Stimulated activated CD4-positive, alpha-beta T cell treated with anti-CD3 and anti-CD28 coated beads, TNF-alpha, amount 100 ng/mL, for 24 hours (primary cell): ENCODE data around the gene RNU1-3.
"Not testable (repeated sequence)": the region's sequence is repeated elsewhere in the genome, so short reads cannot be mapped to it uniquely, and the experiment has no call there.

ENCODE experiments used
- DNase-seq, 3 experiments: peaks; one replicate each; pipeline ENCODE4 v3.0.0-alpha.2; 2020; ENCODE audit warnings: low read depth in 3 of 3

RNU1-3 gene

DNA sequence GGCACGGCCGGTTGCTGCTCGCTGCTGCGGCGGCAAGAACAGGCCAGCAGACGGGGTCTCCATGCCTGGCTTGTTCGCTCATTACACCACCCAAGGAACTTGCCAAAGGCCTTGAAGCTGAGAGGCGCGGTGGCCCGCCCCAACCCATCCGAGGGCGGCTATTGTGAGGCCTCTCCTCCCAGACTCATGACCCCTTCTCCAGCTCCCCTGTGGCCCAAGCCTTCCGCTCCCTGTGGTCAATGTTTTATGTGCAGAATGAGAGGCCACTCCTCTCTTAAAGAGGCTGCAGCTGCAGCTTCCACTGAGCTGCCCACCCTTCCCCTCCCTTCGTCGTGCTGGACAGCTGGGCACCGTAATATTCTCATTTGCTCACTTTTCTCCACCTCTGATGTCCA is 27.6 kb upstream of the RNU1-3 start:
- DNase-seq = not testable (repeated sequence)

GRCh38 chr1:16693449-16694307 is 26.9 kb upstream of the RNU1-3 start:
- DNase-seq = not testable (repeated sequence)

GRCh38 chr1:16692717-16693448 is 26.1 kb upstream of the RNU1-3 start:
- DNase-seq = not testable (repeated sequence)

- DNase-seq = not testable (repeated sequence)
Observed at GRCh38 chr1:16692283-16692682, 25.5 kb upstream of the RNU1-3 start.

- DNase-seq = not testable (repeated sequence)
Observed at GRCh38 chr1:16690971-16691682, 24.4 kb upstream of the RNU1-3 start.

- not testable (repeated sequence) for DNase-seq
Observed at GRCh38 chr1:16687132-16687800, 20.5 kb upstream of the RNU1-3 start.

DNA sequence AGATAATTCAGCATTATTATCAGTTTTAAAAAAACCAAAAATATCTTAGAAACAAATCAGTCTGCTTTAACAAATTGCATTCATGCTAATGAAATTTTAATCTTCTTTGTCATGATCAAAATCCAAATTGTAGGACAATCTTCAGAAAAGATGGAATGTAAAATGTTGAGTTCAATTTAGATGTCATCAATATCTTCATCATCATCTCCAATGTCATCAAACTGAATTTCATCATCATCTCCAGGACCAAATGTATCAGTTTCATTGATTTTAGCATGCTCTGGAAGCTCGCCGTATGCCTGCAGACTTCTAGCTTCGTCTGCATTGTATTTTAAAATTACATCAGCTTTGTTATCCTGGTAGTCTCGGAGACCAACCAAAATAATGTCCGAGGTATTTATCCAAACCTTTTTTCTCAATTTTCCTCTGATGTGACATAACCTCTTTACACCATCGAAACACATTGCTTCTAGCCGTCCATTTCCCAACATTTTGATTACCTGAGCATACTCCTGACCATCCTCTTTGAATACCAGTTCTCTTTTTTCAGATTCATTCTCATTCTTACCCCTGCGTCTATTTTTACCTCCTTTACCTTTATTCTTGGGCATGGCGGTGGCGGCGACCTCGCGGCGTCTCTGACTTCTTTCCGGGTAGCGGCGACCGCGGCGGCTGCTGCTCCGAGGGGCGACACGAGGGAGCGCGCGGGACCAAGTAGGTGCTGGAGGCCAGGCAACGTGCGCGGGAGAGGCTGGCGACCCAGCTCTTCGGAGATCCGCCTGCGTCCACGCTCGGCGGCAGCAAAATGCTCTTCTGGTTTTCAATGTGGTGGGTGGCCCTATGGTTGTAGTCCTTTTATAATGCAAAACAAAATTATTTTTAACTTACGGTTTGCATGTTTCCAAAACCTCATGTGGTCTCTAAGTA is 19.0 kb upstream of the RNU1-3 start:
- DNase-seq = not testable (repeated sequence)

GRCh38 chr1:16684738-16685337 is 18.1 kb upstream of the RNU1-3 start:
- not testable (repeated sequence) for DNase-seq

GRCh38 chr1:16684152-16684551 is 17.4 kb upstream of the RNU1-3 start:
- not testable (repeated sequence) for DNase-seq

DNA sequence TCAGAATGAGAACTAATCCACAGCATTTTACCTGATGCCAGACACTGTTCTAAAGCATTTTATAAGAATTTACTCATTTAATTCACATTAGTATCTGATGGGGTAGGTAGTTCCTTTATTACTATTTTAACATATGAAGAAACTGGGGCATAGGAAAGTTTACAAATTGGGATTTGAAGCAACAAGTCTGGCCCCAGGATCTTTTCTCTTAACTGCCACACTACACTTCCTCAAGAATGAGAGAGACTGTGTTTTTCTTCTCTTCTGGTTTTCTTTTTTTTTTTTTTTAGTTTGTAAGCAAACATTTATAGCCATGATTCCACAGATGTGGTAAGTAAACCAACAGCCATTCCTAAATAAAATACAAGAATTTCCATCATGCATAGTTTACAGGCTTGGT is 16.1 kb upstream of the RNU1-3 start:
- not testable (repeated sequence) for DNase-seq

DNA sequence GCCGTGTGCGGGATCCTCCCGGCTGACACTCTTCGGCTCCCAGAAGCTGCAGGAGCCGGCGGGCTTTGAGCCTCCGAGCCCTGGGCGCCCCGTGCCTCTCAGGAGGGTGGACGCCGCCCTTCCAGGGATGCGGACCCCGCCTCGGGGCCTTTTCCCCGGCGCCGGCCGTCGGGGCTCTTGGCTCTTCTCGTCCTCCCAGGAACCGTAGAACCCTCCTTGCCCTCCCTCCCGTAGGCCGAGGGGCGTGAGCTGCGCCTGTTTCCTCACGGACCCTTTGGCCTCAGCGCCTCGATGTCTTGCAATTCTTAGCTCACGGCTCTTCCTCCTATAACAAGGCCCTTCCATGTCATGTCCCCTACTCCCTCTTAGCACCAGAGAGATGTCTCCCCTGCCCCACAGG is 13.6 kb upstream of the RNU1-3 start:
- not testable (repeated sequence) for DNase-seq

DNA sequence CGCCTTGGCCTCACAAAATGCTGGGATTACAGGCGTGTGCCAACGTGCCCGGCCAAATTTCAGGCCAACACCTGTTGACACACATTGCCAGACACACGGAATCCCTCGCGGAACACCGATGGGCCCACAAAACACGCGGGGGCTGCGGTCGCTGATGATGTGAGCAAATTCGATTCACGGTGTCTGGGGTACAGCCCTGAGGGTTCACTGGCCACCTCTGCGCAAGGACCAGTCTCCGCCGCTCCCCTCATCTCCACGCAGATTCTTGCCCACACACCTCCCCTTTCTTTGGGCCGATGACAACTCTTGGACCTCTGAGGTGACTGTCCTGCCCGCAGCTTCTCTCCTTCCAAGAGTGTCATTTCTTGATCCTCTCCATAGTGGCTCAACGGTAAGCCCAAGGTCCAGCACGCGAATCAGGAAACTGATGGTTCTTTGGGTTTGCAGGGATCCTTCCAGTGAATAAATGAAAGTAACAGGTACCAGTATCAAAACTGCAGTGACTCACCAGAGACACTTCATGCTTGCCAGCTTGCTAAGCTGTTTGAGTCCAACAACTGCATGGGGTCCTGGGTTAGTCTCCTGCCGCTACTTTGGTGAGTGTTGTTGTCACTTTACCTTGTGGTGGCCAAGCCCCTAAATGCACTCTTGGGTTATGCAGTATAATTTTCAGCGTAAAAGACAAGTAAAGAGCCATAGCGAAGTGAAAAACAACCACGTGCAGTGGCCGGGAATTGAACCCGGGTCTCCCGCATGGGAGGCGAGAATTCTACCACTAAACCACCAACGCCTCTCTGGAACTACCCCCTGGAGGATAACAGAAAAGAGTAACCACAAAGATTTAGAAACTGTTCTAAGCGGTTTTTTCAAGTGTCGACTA is 11.0 kb upstream of the RNU1-3 start:
- peak; percentile 48 to 62 (median 51) for DNase-seq

DNA sequence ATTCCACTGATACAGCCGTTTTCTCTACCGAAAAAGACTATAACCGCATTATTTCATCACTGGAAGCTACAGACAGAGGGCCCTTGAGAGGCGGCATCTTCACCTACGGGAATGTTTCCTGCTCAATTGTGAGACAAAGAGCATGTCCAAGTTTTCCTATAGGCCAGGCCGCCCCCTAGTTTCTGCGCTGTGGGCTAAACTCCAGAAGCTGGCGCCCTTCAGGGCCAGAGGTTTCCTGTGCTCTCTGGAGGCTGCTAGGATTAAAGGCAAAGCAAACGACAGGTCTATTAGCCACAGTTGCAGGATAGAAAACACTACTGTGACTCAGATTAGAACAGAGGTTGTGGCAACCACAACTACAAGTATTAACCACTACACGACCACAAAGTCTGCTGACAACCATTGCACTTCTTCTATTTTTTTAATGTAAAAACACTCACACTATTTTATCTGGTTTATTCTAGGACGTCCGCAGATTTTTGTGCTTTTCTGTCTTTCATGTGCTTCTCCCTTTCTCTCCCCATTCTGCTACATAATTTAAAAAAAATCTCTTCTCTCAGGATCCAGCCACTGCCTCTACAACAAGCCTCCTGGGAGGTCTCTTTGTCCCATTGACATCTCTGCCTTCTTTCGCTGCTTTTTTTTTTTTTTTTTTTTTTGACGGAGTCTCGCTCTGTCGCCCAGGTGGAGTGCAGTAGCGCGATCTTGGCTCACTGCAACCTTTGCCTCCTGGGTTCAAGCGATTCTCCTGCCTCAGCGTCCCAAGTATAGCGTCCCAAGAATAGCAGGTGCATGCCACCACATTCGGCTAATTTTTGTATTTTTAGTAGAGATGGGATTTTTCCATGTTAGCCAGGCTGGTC is 10.1 kb upstream of the RNU1-3 start:
- not testable (repeated sequence) for DNase-seq

- DNase-seq = not testable (repeated sequence)
Observed at GRCh38 chr1:16675118-16675510, 8.4 kb upstream of the RNU1-3 start.

DNA sequence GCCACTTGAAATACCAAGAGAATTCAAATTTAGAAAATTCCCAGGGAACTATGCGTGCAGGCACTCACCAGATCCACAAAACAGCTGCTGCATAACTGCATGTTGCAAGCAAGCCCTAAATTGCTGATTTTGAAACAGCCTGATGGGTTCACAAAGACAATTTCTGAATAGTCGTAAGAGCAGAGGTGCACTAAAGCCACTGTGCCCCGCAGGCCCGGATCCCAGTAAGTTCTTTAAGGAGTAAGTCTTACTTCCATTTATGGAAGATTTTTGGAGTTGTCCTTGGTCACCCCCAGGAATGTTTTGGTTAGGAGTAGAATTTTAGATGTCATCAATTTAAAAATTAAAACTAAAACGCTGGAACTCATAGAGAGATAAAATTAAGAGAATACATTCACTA is 7.2 kb upstream of the RNU1-3 start:
- not testable (repeated sequence) for DNase-seq

GRCh38 chr1:16665836-16666235 is 912 bp downstream of the RNU1-3 start:
- not testable (repeated sequence) for DNase-seq

DNA sequence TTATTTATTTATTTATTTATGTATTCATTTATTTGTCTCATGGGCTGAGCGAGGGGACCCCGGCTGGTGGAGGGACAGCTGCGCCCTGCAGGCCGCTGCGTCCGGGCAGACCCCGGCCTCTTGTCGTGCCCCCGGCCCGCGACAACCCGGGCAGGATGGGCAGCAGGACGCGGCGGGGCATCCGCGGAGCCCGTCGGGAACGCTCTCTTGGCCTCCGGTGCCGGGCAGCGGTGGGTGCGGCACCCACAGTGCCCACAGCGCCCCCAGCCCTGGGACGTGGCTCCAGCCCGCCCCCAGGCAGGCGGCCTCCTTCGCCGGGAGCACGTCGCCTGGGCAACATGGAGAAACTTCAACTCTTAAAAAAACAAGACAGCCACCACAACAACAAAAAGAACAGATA is 8.5 kb downstream of the RNU1-3 start:
- DNase-seq = not testable (repeated sequence)
